HepG2 (cell line): ENCODE results near the gene AJM1. TPM values are rescaled to one million over a fixed set of nuclear protein-coding genes. Genes with fewer than 3 reads are reported as not detected.

Source experiments
- MED1 ChIP-seq: sonication (generic); formaldehyde crosslinking; IDR thresholded peaks from 2 replicates; pipeline ENCODE4 v1.4.0; 2020; ENCODE audit warnings: missing genetic modification reagents
- NR2C2 ChIP-seq: sonication (generic); formaldehyde crosslinking; IDR thresholded peaks from 2 replicates; pipeline ENCODE4 v1.4.0; 2020; ENCODE audit warnings: missing genetic modification reagents, mild to moderate bottlenecking, moderate library complexity, borderline replicate concordance
- RAD51 ChIP-seq: fragments of 450-650 bp; IDR thresholded peaks from 2 replicates; pipeline ENCODE4 v1.6.1; 2016; ENCODE audit warnings: borderline replicate concordance
- TAF1 ChIP-seq: sonication (generic); formaldehyde crosslinking; IDR thresholded peaks from 2 replicates; pipeline ENCODE4 v1.4.0; 2020; ENCODE audit warnings: missing genetic modification reagents
- TARDBP ChIP-seq: sonication (generic); formaldehyde crosslinking; IDR thresholded peaks from 2 replicates; pipeline ENCODE4 v1.8.0; 2022; ENCODE audit warnings: mild to moderate bottlenecking, missing genetic modification reagents
- polyA plus RNA-seq, 8 experiments: library from polyadenylated mRNA; depleted of rRNA in 3 of 8; stranded (reverse) in 7 of 8; unstranded in 1 of 8; fragments of >200 nt; fragmentation: Illumina TruSeq in 4 of 8; extraction: Trizol in 4 of 8; gene quantifications; 2 replicates each; pipeline versions ENCODE4 v1.2.1 to v1.2.3, GENCODE V29; 2011 to 2016; ENCODE audit warnings: low read depth in 4 of 8, missing spikeins in 1 of 8, mixed read lengths in 1 of 8; ENCODE audit not compliant: insufficient read depth in 1 of 8
- total RNA-seq, 5 experiments: library from RNA; depleted of rRNA; stranded (reverse); fragments of >200 nt; fragmentation: Illumina TruSeq; extraction: Trizol; gene quantifications; 2 replicates each; pipeline ENCODE4 v1.2.3, GENCODE V29; 2016; ENCODE audit warnings: low read depth in 1 of 5
- TF ChIP-seq, protein P1 (sequence below): sonication (generic); formaldehyde crosslinking; IDR thresholded peaks from 2 replicates; pipeline ENCODE4 v1.5.0; 2020; ENCODE audit warnings: missing genetic modification reagents, mild to moderate bottlenecking, borderline replicate concordance
- TF ChIP-seq, protein P2 (sequence below): sonication (generic); formaldehyde crosslinking; IDR thresholded peaks from 2 replicates; pipeline ENCODE4 v1.4.0; 2020; ENCODE audit warnings: missing genetic modification reagents
- TF ChIP-seq, protein P3 (sequence below), 2 experiments: sonication (generic) in 1 of 2; formaldehyde crosslinking in 1 of 2; IDR thresholded peaks; 2 replicates each; pipeline versions ENCODE4 v1.4.0 to v1.6.1; 2018 to 2020; ENCODE audit warnings: missing genetic modification reagents in 2 of 2, borderline replicate concordance in 1 of 2, low read depth in 1 of 2, mild to moderate bottlenecking in 1 of 2, missing biosample characterization in 1 of 2
- TF ChIP-seq, protein P4 (sequence below): sonication (generic); formaldehyde crosslinking; conservative IDR thresholded peaks from 2 replicates; pipeline ENCODE4 v1.4.0; 2020; ENCODE audit warnings: mild to moderate bottlenecking, missing genetic modification reagents, moderate library complexity
- TF ChIP-seq, protein P5 (sequence below): IDR thresholded peaks from 2 replicates; pipeline ENCODE4 v1.6.1; 2018; ENCODE audit warnings: missing genetic modification reagents

The AJM1 gene
- total and polyA plus RNA-seq, 2 of the 13 experiments (the other 11 are each of a cell fraction or from before 2014, with no cell fraction given): 1.1 to 1.2 TPM

DNA sequence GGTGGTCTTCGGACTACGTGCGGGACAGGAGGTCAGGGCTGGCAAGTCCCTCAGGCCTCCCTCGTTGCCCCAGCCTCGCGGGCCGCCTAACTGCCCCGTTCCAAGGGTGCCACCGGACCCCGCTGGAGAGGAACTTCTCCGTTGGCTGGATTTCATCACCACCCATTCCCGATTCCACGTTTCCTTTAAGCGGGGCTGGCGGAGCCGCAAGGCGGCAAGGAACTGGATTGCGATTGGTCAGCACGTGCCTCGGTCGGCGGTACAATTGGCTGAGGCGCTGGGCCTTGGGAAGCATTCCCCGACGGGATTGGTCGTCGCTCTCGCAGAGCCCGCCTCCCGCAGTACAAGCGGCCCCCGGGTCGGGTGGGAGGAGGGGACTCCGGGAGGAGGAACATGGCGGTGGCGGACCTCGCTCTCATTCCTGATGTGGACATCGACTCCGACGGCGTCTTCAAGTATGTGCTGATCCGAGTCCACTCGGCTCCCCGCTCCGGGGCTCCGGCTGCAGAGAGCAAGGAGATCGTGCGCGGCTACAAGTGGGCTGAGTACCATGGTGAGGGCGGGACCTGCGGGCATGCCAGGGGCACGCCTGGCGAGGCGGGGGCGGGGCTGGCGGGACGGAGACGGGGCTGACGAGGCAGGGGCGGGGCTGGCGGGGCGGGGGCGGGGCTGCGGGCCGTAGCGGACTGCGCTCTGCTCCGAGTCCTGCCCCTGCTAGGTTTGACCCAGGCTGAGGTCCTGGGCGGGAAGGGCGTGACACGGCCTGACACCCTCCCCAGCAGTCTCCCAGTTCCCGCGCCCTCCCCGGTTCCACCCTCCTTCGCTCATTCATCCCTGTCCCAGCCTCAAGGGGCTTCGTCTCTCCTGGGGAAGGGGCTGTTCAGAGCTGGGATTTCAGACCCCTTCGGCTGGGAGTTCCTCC is 7.0 kb downstream of the AJM1 start, which contains the start of gene PHPT1 (continued):
- TF ChIP-seq, protein P1, sequence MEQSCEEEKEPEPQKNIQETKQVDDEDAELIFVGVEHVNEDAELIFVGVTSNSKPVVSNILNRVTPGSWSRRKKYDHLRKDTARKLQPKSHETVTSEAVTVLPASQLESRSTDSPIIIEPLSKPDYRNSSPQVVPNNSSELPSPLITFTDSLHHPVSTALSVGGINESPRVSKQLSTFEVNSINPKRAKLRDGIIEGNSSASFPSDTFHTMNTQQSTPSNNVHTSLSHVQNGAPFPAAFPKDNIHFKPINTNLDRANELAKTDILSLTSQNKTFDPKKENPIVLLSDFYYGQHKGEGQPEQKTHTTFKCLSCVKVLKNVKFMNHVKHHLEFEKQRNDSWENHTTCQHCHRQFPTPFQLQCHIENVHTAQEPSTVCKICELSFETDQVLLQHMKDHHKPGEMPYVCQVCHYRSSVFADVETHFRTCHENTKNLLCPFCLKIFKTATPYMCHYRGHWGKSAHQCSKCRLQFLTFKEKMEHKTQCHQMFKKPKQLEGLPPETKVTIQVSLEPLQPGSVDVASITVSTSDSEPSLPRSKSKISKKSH: peak; percentile 57; the same call in 1 of the 2 replicates
- TF ChIP-seq, protein P2, sequence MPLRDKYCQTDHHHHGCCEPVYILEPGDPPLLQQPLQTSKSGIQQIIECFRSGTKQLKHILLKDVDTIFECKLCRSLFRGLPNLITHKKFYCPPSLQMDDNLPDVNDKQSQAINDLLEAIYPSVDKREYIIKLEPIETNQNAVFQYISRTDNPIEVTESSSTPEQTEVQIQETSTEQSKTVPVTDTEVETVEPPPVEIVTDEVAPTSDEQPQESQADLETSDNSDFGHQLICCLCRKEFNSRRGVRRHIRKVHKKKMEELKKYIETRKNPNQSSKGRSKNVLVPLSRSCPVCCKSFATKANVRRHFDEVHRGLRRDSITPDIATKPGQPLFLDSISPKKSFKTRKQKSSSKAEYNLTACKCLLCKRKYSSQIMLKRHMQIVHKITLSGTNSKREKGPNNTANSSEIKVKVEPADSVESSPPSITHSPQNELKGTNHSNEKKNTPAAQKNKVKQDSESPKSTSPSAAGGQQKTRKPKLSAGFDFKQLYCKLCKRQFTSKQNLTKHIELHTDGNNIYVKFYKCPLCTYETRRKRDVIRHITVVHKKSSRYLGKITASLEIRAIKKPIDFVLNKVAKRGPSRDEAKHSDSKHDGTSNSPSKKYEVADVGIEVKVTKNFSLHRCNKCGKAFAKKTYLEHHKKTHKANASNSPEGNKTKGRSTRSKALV (CRISPR knock-in tag): no peak
- TF ChIP-seq TAF1 (CRISPR knock-in tag): peak; percentile 83
- TF ChIP-seq, protein P3, sequence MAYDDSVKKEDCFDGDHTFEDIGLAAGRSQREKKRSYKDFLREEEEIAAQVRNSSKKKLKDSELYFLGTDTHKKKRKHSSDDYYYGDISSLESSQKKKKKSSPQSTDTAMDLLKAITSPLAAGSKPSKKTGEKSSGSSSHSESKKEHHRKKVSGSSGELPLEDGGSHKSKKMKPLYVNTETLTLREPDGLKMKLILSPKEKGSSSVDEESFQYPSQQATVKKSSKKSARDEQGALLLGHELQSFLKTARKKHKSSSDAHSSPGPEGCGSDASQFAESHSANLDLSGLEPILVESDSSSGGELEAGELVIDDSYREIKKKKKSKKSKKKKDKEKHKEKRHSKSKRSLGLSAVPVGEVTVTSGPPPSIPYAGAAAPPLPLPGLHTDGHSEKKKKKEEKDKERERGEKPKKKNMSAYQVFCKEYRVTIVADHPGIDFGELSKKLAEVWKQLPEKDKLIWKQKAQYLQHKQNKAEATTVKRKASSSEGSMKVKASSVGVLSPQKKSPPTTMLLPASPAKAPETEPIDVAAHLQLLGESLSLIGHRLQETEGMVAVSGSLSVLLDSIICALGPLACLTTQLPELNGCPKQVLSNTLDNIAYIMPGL (CRISPR knock-in tag; IDR thresholded peaks at IDR 0.05; ENCODE audit: borderline replicate concordance in 1 of 2, low read depth in 1 of 2): peak in 1 of 2 experiments; percentile 37; a peak in 1 of 4 replicates
- TF ChIP-seq NR2C2 (CRISPR knock-in tag): peak; percentile 59; the same call in 1 of the 2 replicates
- peak; percentile 71 for TF ChIP-seq MED1 (CRISPR knock-in tag)
- TF ChIP-seq, protein P4, sequence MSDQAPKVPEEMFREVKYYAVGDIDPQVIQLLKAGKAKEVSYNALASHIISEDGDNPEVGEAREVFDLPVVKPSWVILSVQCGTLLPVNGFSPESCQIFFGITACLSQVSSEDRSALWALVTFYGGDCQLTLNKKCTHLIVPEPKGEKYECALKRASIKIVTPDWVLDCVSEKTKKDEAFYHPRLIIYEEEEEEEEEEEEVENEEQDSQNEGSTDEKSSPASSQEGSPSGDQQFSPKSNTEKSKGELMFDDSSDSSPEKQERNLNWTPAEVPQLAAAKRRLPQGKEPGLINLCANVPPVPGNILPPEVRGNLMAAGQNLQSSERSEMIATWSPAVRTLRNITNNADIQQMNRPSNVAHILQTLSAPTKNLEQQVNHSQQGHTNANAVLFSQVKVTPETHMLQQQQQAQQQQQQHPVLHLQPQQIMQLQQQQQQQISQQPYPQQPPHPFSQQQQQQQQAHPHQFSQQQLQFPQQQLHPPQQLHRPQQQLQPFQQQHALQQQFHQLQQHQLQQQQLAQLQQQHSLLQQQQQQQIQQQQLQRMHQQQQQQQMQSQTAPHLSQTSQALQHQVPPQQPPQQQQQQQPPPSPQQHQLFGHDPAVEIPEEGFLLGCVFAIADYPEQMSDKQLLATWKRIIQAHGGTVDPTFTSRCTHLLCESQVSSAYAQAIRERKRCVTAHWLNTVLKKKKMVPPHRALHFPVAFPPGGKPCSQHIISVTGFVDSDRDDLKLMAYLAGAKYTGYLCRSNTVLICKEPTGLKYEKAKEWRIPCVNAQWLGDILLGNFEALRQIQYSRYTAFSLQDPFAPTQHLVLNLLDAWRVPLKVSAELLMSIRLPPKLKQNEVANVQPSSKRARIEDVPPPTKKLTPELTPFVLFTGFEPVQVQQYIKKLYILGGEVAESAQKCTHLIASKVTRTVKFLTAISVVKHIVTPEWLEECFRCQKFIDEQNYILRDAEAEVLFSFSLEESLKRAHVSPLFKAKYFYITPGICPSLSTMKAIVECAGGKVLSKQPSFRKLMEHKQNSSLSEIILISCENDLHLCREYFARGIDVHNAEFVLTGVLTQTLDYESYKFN (CRISPR knock-in tag): peak; percentile 46; the same call in 1 of the 2 replicates
- TF ChIP-seq RAD51: no peak
- TF ChIP-seq, protein P5, sequence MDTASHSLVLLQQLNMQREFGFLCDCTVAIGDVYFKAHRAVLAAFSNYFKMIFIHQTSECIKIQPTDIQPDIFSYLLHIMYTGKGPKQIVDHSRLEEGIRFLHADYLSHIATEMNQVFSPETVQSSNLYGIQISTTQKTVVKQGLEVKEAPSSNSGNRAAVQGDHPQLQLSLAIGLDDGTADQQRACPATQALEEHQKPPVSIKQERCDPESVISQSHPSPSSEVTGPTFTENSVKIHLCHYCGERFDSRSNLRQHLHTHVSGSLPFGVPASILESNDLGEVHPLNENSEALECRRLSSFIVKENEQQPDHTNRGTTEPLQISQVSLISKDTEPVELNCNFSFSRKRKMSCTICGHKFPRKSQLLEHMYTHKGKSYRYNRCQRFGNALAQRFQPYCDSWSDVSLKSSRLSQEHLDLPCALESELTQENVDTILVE (CRISPR knock-in tag): peak; percentile 93
- peak; percentile 85 for TF ChIP-seq TARDBP (CRISPR knock-in tag)
